Fibroblast of lung (primary cell): ENCODE results near the gene TCIRG1.

Experiments used
- EZH2 ChIP-seq: IDR thresholded peaks from 2 replicates; pipeline ENCODE4 v1.5.1; 2012; ENCODE audit warnings: low read length, control low read depth, mild to moderate bottlenecking; ENCODE audit errors: missing control alignments
- TF ChIP-seq, protein P1 (sequence below), 2 donors: IDR thresholded peaks in 1 of 2; conservative IDR thresholded peaks in 1 of 2; 1 replicate in 1 of 2; 2 replicates in 1 of 2; pipeline ENCODE4 v1.5.1; 2011 to 2012; ENCODE audit warnings: low read length in 2 of 2, control low read depth in 1 of 2, inconsistent platforms in 1 of 2, low read depth in 1 of 2, mild to moderate bottlenecking in 1 of 2

GRCh38 chr11:68048681-68049508 lies 10.1 kb downstream of the TCIRG1 start:
- TF ChIP-seq, protein P1, sequence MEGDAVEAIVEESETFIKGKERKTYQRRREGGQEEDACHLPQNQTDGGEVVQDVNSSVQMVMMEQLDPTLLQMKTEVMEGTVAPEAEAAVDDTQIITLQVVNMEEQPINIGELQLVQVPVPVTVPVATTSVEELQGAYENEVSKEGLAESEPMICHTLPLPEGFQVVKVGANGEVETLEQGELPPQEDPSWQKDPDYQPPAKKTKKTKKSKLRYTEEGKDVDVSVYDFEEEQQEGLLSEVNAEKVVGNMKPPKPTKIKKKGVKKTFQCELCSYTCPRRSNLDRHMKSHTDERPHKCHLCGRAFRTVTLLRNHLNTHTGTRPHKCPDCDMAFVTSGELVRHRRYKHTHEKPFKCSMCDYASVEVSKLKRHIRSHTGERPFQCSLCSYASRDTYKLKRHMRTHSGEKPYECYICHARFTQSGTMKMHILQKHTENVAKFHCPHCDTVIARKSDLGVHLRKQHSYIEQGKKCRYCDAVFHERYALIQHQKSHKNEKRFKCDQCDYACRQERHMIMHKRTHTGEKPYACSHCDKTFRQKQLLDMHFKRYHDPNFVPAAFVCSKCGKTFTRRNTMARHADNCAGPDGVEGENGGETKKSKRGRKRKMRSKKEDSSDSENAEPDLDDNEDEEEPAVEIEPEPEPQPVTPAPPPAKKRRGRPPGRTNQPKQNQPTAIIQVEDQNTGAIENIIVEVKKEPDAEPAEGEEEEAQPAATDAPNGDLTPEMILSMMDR (conservative IDR thresholded peaks at IDR 0.05 in 1 of 2, IDR thresholded peaks at IDR 0.05 in 1 of 2; ENCODE audit: low read depth in 1 of 2, low read length in 2 of 2): no peak
- no peak for TF ChIP-seq EZH2
